Suppressor macrophage treated with lipopolysaccharide for 1 hour (primary cell): Measurements from ENCODE around the gene MATN1.
"Not testable (repeated sequence)": the region's sequence is repeated elsewhere in the genome, so short reads cannot be mapped to it uniquely, and the experiment has no call there.

Source experiments
- DNase-seq, 3 donors: peaks; one replicate each; pipeline ENCODE4 v3.0.0-alpha.2; 2020 to 2022

Gene MATN1, protein sequence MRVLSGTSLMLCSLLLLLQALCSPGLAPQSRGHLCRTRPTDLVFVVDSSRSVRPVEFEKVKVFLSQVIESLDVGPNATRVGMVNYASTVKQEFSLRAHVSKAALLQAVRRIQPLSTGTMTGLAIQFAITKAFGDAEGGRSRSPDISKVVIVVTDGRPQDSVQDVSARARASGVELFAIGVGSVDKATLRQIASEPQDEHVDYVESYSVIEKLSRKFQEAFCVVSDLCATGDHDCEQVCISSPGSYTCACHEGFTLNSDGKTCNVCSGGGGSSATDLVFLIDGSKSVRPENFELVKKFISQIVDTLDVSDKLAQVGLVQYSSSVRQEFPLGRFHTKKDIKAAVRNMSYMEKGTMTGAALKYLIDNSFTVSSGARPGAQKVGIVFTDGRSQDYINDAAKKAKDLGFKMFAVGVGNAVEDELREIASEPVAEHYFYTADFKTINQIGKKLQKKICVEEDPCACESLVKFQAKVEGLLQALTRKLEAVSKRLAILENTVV

GRCh38 chr1:30723331-30723755 is at the start of gene MATN1:
MATN1 (minus strand) TSS chr1:30723585; CDS start chr1:30723551, 34 bp downstream.
- no peak for DNase-seq

GRCh38 chr1:30771005-30771404 is 47.6 kb upstream of the MATN1 start:
- no peak for DNase-seq

DNA sequence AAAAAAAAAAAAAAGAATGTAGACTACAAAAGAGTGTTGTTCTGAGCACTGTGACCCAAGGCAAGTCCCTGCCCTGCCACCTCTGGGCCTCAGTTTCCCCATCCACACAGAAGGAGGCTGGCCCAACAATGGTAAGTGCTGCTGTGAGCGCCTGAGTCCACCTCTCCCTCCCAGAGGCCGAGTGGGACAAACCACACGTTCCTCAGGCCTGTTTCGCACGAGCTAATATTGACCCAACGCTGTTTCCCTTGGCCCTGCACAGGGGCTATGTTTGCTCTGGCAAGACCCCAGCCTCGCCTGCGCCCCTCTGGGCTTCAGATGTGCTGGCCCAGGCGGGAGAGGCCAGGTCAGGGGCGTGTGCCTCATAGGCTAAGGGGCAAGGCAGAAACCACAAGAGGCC is 46.8 kb upstream of the MATN1 start:
- DNase-seq, result no peak

GRCh38 chr1:30768830-30769718 is 45.7 kb upstream of the MATN1 start:
- DNase-seq, result peak; percentile 42 to 65 (median 60)

GRCh38 chr1:30768159-30768829 is 44.9 kb upstream of the MATN1 start:
- no peak for DNase-seq

- DNase-seq, result not testable (repeated sequence)
Observed at GRCh38 chr1:30766948-30767347, 43.6 kb upstream of the MATN1 start.

DNA sequence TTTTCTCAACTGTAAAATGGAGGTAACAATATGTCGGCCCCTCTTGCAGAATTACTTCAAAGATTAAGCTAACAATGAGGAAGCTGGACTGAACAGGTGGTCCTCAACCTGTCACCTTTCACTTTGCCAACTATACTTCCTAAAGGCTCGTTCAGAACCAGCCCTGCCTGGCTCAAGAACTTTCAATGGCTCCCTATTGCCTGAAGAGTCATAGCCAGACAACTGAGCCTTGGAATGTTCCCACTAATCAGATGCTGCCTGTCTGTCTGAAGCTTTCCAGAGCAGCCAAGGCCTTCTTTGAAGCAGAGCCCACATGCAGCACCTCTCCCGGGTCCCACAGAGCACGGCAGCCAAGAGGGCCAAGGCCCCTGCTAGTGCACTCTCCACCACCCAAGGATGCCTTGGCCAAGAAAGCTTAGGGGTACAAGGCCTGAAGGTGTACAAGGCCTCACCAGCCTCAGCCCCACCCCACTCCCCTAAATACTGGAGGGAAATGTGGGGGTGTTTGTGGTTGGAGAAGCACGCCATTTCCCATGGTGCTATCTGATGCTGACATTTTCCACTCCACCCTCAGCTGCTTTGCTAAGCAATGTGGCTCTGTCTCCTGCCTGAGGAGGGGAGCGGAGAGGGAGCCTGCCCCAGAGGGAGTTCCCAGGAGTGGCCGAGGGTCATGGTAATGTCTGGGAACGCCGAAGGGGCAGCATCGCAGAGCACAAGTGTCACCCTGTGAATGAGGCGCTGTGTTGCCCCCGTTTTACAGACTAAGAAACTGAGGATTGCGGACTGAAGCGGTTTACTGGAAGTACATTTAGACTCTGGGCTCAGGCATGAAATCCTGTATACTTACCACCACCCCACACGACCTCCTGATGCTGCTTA is 42.4 kb upstream of the MATN1 start:
- DNase-seq, result no peak

DNA sequence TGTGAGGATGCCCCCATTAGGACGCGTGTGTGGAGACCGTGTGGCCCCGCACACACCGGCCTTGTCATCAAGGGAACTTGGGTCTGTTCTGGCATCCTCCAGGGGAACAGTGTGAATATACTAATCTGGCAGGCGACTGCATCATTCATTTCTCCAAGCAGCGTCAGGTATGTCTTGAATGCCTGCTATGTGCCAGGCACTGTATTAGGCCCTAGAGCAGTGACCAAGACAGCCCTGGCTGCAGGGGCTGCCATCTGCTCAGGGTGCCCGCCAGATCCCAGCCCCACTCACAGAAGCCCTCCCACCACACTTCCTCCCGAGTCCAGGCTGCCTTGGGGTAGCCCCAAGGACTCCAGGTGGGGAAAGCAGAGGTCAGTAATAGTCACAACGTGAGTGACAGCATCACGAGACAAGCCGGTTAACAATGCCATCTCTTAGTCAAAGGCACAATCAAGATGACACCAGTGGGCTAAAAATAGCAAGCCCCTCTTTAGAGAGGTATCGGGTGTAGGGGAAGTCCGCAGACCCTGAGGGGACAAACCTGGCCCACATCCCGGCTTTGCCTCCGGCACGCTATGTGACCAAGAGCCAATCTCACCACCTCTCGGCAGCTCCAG is 41.7 kb upstream of the MATN1 start:
- no peak for DNase-seq

DNA sequence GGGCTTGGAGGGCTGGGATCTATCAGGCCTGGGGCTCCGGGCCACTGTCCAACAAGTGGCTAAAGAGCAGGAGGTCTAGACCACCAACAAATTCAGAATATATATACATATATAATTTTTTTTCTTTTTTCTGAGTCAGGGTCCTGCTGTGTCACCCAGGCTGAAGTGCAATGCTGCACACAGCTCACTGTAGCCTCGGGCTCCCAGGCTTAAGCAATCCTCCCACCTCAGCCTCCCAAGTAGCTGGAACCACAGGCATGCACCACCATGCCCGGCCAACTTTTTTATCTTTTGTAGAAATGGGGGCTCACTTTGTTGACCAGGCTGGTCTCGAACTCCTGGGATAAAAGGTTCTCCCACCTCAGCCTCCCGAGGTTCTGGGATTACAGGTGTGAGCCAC is 41.0 kb upstream of the MATN1 start:
- DNase-seq, result no peak

GRCh38 chr1:30763651-30764248 is 40.4 kb upstream of the MATN1 start:
- DNase-seq, result peak in 1 of 3 donors; percentile 45

GRCh38 chr1:30762930-30763650 is 39.7 kb upstream of the MATN1 start:
- DNase-seq, result peak in 2 of 3 donors; percentile 41 to 58

DNA sequence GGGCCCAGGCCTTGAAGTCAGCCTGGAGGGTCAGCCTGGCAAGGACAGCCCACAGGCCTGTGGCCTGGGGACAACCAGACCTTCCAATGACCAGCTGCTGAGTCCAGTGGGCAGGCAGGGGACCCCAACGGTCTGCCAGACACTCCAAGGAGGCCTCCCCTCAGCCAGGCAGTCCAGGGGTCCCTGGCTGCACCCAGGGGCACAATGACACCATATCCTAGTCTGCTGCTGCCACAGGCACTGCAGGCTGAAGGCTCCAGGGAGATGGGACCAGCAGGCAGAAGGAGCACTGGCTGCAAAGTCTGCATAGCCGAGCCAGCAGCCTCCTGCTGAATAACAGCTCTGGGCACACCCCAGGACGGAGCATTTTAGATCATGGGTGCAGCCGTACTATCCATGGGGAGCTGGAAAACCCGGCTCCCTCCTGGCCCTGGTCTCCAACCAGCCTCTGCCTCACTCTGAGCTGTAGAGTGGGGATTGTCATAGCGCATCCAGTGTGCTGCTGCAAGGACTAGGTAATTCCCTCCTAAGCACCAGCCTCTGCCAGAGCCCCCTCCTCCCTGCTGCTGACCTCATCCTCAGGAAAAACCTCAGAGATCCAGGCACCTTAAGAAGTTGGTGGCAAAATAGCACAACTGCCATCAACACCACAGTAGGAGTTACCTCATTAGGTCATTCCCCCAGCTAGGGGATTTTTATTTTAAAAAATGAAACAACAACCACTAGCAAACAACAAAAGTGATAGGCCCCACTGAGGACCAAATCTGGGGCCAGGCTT is 39.0 kb upstream of the MATN1 start:
- peak in 2 of 3 donors; percentile 53 to 55 for DNase-seq

- peak in 2 of 3 donors; percentile 43 to 54 for DNase-seq
Observed at GRCh38 chr1:30761381-30762151, 38.2 kb upstream of the MATN1 start.

- DNase-seq, result no peak
Observed at GRCh38 chr1:30760596-30761324, 37.4 kb upstream of the MATN1 start.

DNA sequence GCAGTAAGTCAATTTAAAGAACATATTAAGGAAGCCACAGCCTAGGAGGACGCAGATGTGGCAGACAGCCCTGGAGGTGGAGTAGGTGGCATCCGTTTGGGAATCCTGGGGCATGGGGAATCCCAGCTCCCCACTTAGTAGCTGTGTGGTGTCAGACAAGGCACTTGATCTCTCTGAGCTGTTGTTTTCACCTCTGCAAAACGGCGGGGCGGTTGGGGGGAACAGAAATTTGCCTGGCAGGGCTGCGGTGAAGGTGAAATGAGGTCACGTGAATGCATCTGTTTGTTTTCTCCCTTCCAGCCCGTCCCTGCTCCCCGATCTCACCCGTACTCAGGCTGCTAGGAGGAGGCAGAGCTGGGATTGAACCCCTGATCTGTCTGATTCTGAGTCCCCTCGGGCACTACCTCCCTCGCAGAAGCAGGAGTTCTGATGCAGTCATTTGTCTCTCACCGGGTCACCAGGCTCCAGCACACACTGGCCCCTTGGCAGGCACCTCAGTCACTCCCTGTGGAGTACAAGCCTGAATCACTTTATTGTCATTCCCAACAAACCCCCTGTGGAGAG is 36.4 kb upstream of the MATN1 start:
- no peak for DNase-seq

DNA sequence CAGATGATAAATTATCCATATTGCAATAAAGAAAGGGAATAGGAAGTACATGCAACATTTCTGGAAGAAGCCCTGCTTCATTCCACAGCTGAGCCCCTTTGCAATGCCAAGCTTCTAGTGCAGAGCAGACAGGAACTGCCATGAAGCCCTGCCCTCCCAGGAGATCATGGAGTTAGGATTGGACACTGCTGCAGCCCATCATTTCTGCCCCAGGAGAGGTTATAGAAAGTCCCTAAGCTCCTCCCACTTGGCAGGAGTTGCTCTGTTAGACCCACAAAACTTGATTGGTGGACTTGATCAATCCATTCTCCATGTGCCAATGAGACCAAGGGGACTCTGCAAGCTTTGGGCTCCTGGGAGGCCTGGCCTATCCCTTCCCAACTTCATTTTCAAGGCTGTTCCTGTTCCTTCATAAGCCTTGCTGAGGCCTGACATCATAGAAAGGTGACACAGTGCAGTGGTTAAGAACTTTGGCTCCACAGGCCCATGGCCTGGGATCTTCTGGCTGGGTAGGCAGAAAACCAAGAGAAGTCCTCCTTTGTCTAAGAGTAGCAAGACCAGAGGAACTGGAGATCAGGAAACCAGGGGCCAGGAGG is 35.5 kb upstream of the MATN1 start:
- peak in 2 of 3 donors; percentile 48 to 58 for DNase-seq

GRCh38 chr1:30758121-30758688 is 34.8 kb upstream of the MATN1 start:
- DNase-seq, result no peak
